OCI-LY7 (cell line): ENCODE data around the gene ARHGEF17. TPM values are rescaled to one million over a fixed set of nuclear protein-coding genes. Genes with fewer than 3 reads are reported as not detected.

Source experiments
- BruUV-seq: library from RNA; stranded (reverse); fragments of 400-500 nt; replicated peaks from 2 replicates; lab custom pipeline; 2021; lab: Mats Ljungman, UMichigan
- CTCF ChIA-PET: fragments of 300-600 bp; sonication (Branson Sonifier 250); formaldehyde crosslinking; loops from one replicate; lab custom pipeline; 2022; ENCODE audit warnings: antibody characterized with exemption; ENCODE audit not compliant: unreplicated experiment; lab: Charles Lee
- POLR2A ChIA-PET: fragments of 300-600 bp; sonication (Branson Sonifier 250); formaldehyde crosslinking; loops from one replicate; lab custom pipeline; 2022; ENCODE audit warnings: antibody characterized with exemption; lab: Charles Lee
- DNase-seq: peaks from one replicate; pipeline ENCODE4 v3.0.0-alpha.2; 2015; ENCODE audit warnings: low spot score
- H2AFZ ChIP-seq: fragments of 200-600 bp; sonication (generic), shearing (Covaris generic); 2 replicates; pipeline ENCODE4 v1.6.1; 2014; ENCODE audit warnings: mild to moderate bottlenecking, antibody characterized with exemption, low read length, moderate library complexity
- H3K27ac ChIP-seq: fragments of 200-600 bp; sonication (generic); 2 replicates; pipeline ENCODE4 v1.5.1; 2014; ENCODE audit warnings: mixed run types, low read depth, mild to moderate bottlenecking, moderate library complexity, low read length, inconsistent platforms; ENCODE audit not compliant: poor library complexity, severe bottlenecking
- H3K36me3 ChIP-seq: fragments of 200-600 bp; sonication (generic); 2 replicates; pipeline ENCODE4 v1.6.1; 2014; ENCODE audit warnings: mild to moderate bottlenecking, antibody characterized with exemption, low read length, moderate library complexity, mixed read lengths; ENCODE audit not compliant: insufficient read depth
- H3K4me1 ChIP-seq: fragments of 200-600 bp; sonication (generic); 2 replicates; pipeline ENCODE4 v1.5.1; 2014; ENCODE audit warnings: mild to moderate bottlenecking, low read length; ENCODE audit not compliant: insufficient read depth, poor library complexity, severe bottlenecking
- H3K4me2 ChIP-seq: fragments of 200-600 bp; sonication (generic); 2 replicates; pipeline ENCODE4 v1.6.1; 2014; ENCODE audit warnings: mild to moderate bottlenecking, low read length
- H3K4me3 ChIP-seq: fragments of 200-600 bp; sonication (generic); 2 replicates; pipeline ENCODE4 v1.5.1; 2014; ENCODE audit warnings: mild to moderate bottlenecking, low read depth, low read length; ENCODE audit not compliant: poor library complexity, severe bottlenecking
- H3K79me2 ChIP-seq: fragments of 200-600 bp; sonication (generic); 2 replicates; pipeline ENCODE4 v1.6.1; 2016; ENCODE audit warnings: low read depth, mild to moderate bottlenecking, low read length, moderate library complexity, mixed read lengths; ENCODE audit not compliant: insufficient read depth
- H3K9me2 ChIP-seq: fragments of 200-600 bp; sonication (generic); 2 replicates; pipeline ENCODE4 v1.6.1; 2016; ENCODE audit warnings: mild to moderate bottlenecking, low read length, mixed read lengths; ENCODE audit not compliant: insufficient read depth
- H3K9me3 ChIP-seq: fragments of 200-600 bp; sonication (generic); 2 replicates; pipeline ENCODE4 v1.6.1; 2014; ENCODE audit warnings: mild to moderate bottlenecking, mixed run types, low read length, mixed read lengths
- H4K20me1 ChIP-seq: fragments of 200-600 bp; sonication (generic); 2 replicates; pipeline ENCODE4 v1.6.1; 2014; ENCODE audit warnings: mild to moderate bottlenecking, antibody characterized with exemption, low read length, moderate library complexity, mixed read lengths; ENCODE audit not compliant: insufficient read depth
- CTCF ChIP-seq: fragments of 200-600 bp; sonication (generic); conservative IDR thresholded peaks from 2 replicates; pipeline ENCODE4 v1.5.1; 2014; ENCODE audit warnings: mild to moderate bottlenecking, antibody characterized with exemption, low read length, moderate library complexity, mixed read lengths
- EZH2phosphoT487 ChIP-seq: fragments of 200-600 bp; sonication (generic); IDR thresholded peaks from 2 replicates; pipeline ENCODE4 v1.6.1; 2018; ENCODE audit warnings: low read depth, borderline replicate concordance, mild to moderate bottlenecking, mixed run types, antibody characterized with exemption, low read length, moderate library complexity, mixed read lengths
- intact Hi-C: fragments of 100-400 bp; cut with micrococcal nuclease; formaldehyde crosslinking; loops from one replicate; pipeline ENCODE4 v1.10.0; 2022; ENCODE audit not compliant: unreplicated experiment
- total RNA-seq, 2 experiments: library from RNA; depleted of rRNA in 1 of 2; stranded (reverse); fragments of >200 nt in 1 of 2; shearing (Covaris generic) in 1 of 2; gene quantifications; 2 replicates each; pipeline ENCODE4 v1.2.3, GENCODE V29; 2014 to 2022

ARHGEF17 gene
- total RNA-seq, 2 experiments from 2014 or later, result 0.19 to 1.4 TPM

- H2AFZ ChIP-seq, result no peak overlapping the region
- H3K27ac ChIP-seq, result no peak overlapping the region
- ChIA-PET POLR2A (no interaction called here), CTCF (no interaction called here)
- no peak overlapping the region for H3K4me2 ChIP-seq
- no peak for DNase-seq
- H4K20me1 ChIP-seq, result no peaks in the 10 kb centered on the region
- H3K79me2 ChIP-seq, result no peaks in the 10 kb centered on the region
- H3K36me3 ChIP-seq, result no peaks in the 10 kb centered on the region
- intact Hi-C loops, result no loop called here
- no peaks in the 10 kb centered on the region for H3K4me1 ChIP-seq
- H3K9me2 ChIP-seq, result no peaks in the 10 kb centered on the region
- no TSS peak for BruUV-seq
- no peak overlapping the region for H3K4me3 ChIP-seq
- H3K9me3 ChIP-seq, result no peaks in the 10 kb centered on the region
- no peak for TF ChIP-seq EZH2phosphoT487
- no peak for TF ChIP-seq CTCF
Measured at GRCh38 chr11:73353422-73353821, 45.3 kb downstream of the ARHGEF17 start.

GRCh38 chr11:73355109-73355508 is 47.0 kb downstream of the ARHGEF17 start:
- H3K4me2 ChIP-seq, result no peak overlapping the region
- no peaks in the 10 kb centered on the region for H3K4me1 ChIP-seq
- no peak overlapping the region for H3K4me3 ChIP-seq
- DNase-seq, result no peak
- intact Hi-C loops, result no loop called here
- no peaks in the 10 kb centered on the region for H3K9me2 ChIP-seq
- H4K20me1 ChIP-seq, result no peaks in the 10 kb centered on the region
- TF ChIP-seq CTCF (no peak), EZH2phosphoT487 (no peak)
- no peaks in the 10 kb centered on the region for H3K79me2 ChIP-seq
- H2AFZ ChIP-seq, result no peak overlapping the region
- H3K9me3 ChIP-seq, result no peaks in the 10 kb centered on the region
- BruUV-seq, result no TSS peak
- no peaks in the 10 kb centered on the region for H3K36me3 ChIP-seq
- CTCF ChIA-PET, result no interaction called here
- POLR2A ChIA-PET, result no interaction called here
- no peak overlapping the region for H3K27ac ChIP-seq

GRCh38 chr11:73356979-73357860 is 49.1 kb downstream of the ARHGEF17 start:
- Histone ChIP-seq H2AFZ (no peak overlapping the region), H3K4me3 (no peak overlapping the region), H3K4me1 (no peaks in the 10 kb centered on the region), H3K4me2 (no peak overlapping the region), H3K27ac (no peak overlapping the region), H3K79me2 (no peaks in the 10 kb centered on the region), H3K9me3 (no peaks in the 10 kb centered on the region), H3K36me3 (no peaks in the 10 kb centered on the region), H4K20me1 (no peaks in the 10 kb centered on the region), H3K9me2 (no peaks in the 10 kb centered on the region)
- CTCF ChIA-PET, result interaction anchor here (0.9 kb wide), 1 partner anchor 22 kb away, joined by 3 read pairs; no protein-coding TSS in a partner anchor
- POLR2A ChIA-PET, result no interaction called here
- no peak for TF ChIP-seq CTCF
- no peak for TF ChIP-seq EZH2phosphoT487
- intact Hi-C loops, result no loop called here
- no TSS peak for BruUV-seq
- DNase-seq, result no peak
